NT2/D1 (cell line): ENCODE data around the gene DYNAP.

ENCODE experiments used
- DNase-seq: peaks from one replicate; pipeline ENCODE4 v3.0.0-alpha.2; 2011; ENCODE audit warnings: low read depth, low spot score
- H3K27me3 ChIP-seq: 2 replicates; pipeline ENCODE4 v1.6.0; 2011; ENCODE audit warnings: mild to moderate bottlenecking; ENCODE audit not compliant: insufficient read length, insufficient read depth
- H3K36me3 ChIP-seq: 2 replicates; pipeline ENCODE4 v1.6.1; 2011; ENCODE audit warnings: mild to moderate bottlenecking, low read length, mixed read lengths; ENCODE audit not compliant: insufficient read depth, insufficient read length
- H3K4me1 ChIP-seq: 2 replicates; pipeline ENCODE4 v1.5.1; 2011; ENCODE audit not compliant: insufficient read depth, insufficient read length
- H3K4me3 ChIP-seq: 2 replicates; pipeline ENCODE4 v1.5.1; 2011; ENCODE audit warnings: low read depth; ENCODE audit not compliant: insufficient read length
- H3K9ac ChIP-seq: 2 replicates; pipeline ENCODE4 v1.6.0; 2011; ENCODE audit warnings: low read depth; ENCODE audit not compliant: insufficient read length
- H3K9me3 ChIP-seq: 2 replicates; pipeline ENCODE4 v1.5.1; 2011; ENCODE audit warnings: mild to moderate bottlenecking, low read length; ENCODE audit not compliant: insufficient read depth
- SUZ12 ChIP-seq: IDR thresholded peaks from 2 replicates; pipeline ENCODE4 v1.6.1; 2011; ENCODE audit not compliant: insufficient read length, insufficient read depth; ENCODE audit errors: extremely low read depth
- YY1 ChIP-seq: IDR thresholded peaks from 2 replicates; pipeline ENCODE4 v1.6.1; 2011; ENCODE audit not compliant: insufficient read length, insufficient read depth
- ZNF274 ChIP-seq: IDR thresholded peaks from 2 replicates; pipeline ENCODE4 v1.6.1; 2011; ENCODE audit warnings: mild to moderate bottlenecking, low read depth, low read length

Gene DYNAP

DNA sequence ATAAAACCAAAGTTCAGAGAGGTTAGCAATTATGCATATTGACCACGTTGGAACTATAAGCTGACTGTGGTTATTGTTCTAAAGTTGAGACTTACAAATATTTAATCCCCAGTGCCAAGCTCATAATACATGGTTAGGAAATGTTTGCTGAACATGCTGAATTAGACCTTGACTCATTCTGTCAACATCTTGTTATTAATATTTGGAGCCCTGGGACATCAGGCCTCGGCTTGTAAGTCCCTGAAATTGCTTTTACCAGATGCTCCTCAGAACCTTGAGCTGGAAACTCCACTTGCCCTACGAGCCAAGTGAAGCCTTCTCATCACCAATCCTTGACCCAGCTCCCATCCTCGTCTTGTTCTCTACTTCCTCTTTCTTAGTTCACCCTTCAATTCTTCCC lies 21.2 kb downstream of the DYNAP start:
- H3K36me3 ChIP-seq, result no peaks in the 10 kb centered on the region

DNA sequence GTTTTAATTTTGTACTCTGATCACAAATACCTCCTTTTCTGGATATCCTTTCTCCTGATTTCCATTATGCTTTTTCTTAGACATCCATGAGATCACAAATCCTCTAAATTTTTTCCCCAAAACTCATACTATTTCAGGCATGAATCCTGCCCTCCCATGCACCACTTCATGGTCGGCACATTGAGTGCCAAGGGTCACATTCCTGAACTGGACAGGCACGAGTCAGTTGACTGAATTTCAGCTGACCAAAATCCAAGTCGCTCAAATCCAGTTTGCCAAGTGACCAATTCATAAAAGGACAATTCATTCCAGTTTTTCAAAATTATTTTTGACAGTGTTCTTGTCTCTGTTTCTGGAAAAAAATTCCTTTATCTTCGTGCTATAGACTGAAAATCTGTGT lies 22.1 kb downstream of the DYNAP start:
- DNase-seq, result no peak
- Histone ChIP-seq H3K9ac (no peak overlapping the region), H3K4me1 (no peaks in the 10 kb centered on the region), H3K9me3 (no peaks in the 10 kb centered on the region), H3K27me3 (no peaks in the 10 kb centered on the region), H3K4me3 (no peak overlapping the region), H3K36me3 (no peaks in the 10 kb centered on the region)
- TF ChIP-seq YY1 (no peak), SUZ12 (no peak), ZNF274 (no peak)

More for the DNA sequence above, 21.2 kb downstream of the DYNAP start:
- Histone ChIP-seq H3K4me3 (no peak overlapping the region), H3K9me3 (no peaks in the 10 kb centered on the region), H3K9ac (no peak overlapping the region), H3K4me1 (no peaks in the 10 kb centered on the region), H3K27me3 (no peaks in the 10 kb centered on the region)
- no peak for DNase-seq
- TF ChIP-seq SUZ12, result no peak
- no peak for TF ChIP-seq YY1
- no peak for TF ChIP-seq ZNF274

DNA sequence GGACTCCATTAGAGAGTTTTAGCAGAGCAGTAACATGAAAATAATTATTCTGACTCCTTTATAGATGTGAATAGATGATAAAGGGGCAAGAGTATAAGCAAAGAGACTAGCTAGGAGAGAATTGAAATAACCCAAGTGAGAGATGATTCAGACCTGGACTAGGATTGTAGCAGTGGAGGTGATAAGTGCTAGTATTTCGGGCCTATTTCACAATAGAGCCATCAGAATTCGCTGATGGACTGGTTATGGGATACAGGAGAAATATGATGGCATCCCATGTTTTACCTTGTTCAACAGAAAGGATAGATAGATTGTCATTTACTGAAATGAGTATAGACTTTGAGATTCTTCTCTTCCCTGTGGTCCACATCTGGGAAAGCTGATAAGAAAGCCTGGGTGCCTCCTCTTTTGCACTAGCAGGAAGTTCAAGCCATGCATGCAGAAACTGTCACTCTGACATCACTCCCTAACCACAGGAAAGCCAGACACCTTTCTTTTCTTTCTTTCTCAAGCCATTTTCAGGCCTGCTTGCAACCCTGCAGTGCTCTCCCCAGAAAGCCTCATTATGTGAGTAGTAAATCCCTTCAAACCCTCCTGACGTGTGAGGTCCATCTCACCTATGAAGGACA lies 25.3 kb downstream of the DYNAP start:
- TF ChIP-seq YY1, result no peak
- TF ChIP-seq ZNF274, result no peak
- TF ChIP-seq SUZ12, result no peak
- DNase-seq, result no peak
- Histone ChIP-seq H3K4me3 (no peak overlapping the region), H3K4me1 (no peaks in the 10 kb centered on the region), H3K9ac (no peak overlapping the region), H3K36me3 (no peaks in the 10 kb centered on the region), H3K27me3 (no peaks in the 10 kb centered on the region), H3K9me3 (no peaks in the 10 kb centered on the region; the same call in 1 of the 2 replicates)

DNA sequence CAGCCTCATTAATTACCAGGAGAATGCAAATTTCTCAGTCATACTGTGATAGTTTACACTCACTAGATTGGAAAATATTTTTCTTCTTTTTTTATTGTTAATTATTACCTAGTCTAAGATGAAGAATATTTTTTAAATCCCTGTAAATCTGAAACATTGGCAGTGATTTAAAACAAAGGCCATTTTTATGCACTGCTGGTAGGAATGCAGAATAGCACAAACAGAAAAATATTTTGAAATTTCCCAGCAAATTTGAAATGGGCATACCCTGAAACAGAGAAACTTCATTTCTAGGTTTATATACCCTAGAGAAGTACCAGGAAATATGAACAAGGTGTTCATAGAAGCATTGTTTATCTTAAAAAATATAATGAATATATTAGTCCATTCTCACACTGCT lies 31.0 kb downstream of the DYNAP start:
- TF ChIP-seq ZNF274, result no peak
- no peak for TF ChIP-seq YY1
- TF ChIP-seq SUZ12, result no peak
- Histone ChIP-seq H3K9me3 (peaks cover 21% of the 10 kb centered on the region), H3K4me3 (no peak overlapping the region), H3K9ac (no peak overlapping the region), H3K27me3 (no peaks in the 10 kb centered on the region), H3K36me3 (no peaks in the 10 kb centered on the region), H3K4me1 (no peaks in the 10 kb centered on the region)
- DNase-seq, result no peak

DNA sequence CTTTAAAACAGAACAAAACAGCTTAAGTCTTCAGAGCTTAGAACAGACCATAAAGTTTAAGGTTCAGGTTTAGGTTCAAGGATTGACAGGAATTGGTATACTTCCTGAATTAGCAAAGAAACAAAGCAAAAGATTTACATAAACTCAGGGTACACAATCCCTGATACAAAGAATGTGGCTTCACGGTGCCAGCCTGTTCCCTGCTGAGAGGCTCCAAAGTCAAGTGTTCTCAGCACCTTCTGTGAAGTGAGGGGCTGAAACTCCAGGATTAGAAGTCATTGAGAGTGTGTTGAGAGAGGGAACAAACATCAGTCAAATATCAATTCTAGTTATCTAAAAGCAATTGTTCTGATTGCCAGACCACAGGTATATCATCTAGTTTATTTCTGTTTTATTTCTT lies 35.7 kb downstream of the DYNAP start:
- peak; percentile 1 for DNase-seq
- Histone ChIP-seq H3K4me1 (no peaks in the 10 kb centered on the region), H3K36me3 (no peaks in the 10 kb centered on the region), H3K27me3 (no peaks in the 10 kb centered on the region), H3K9me3 (peaks cover 21% of the 10 kb centered on the region), H3K4me3 (no peak overlapping the region), H3K9ac (no peak overlapping the region)
- TF ChIP-seq ZNF274 (no peak), SUZ12 (no peak), YY1 (no peak)

DNA sequence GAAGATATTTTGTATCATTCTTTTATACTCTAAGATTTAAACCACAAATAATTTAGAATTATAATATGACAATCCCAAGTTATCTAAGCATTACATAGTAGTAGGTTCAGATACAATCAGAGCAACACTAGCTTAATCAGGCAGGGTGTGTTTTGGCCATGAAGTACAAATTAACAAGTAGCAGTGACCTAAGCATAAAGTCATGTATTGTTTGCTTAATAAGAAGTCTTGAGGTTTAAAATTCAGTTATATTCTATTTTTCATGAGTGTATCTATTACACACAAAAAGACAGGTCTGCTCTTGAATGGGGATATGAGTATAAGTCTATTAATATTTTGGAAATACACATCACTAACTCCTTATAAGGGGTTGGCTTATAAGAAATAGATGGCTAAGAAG lies 39.9 kb downstream of the DYNAP start:
- no peaks in the 10 kb centered on the region for H3K27me3 ChIP-seq
- peaks cover 2% of the 10 kb centered on the region; the same call in 1 of the 2 replicates for H3K9me3 ChIP-seq
- no peaks in the 10 kb centered on the region for H3K36me3 ChIP-seq
- no peak overlapping the region for H3K4me3 ChIP-seq
- no peak for DNase-seq
- no peaks in the 10 kb centered on the region for H3K4me1 ChIP-seq
- H3K9ac ChIP-seq, result no peak overlapping the region
- TF ChIP-seq YY1 (no peak), SUZ12 (no peak), ZNF274 (no peak)

DNA sequence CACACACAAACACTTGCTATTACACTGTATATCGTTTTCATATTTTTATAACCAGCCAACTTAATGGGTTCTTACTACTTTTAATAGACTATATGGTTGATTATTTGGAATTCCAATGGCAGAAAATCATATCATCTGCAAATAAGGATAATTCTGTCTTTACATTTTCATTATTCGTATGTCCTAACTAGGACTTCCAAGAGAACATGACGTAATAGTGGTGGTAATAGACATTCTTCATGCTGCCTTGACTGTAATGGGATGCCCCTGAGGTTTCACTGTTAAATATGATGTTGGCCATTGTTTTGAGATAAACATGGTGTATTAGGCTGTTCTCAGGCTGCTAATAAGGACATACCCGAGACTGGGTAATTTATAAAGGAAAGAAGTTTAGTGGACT lies 45.2 kb downstream of the DYNAP start:
- DNase-seq, result no peak
- no peaks in the 10 kb centered on the region for H3K27me3 ChIP-seq
- no peak overlapping the region for H3K9ac ChIP-seq
- H3K4me3 ChIP-seq, result no peak overlapping the region
- no peaks in the 10 kb centered on the region for H3K36me3 ChIP-seq
- no peak for TF ChIP-seq YY1
- no peak for TF ChIP-seq SUZ12
- TF ChIP-seq ZNF274, result no peak
- no peaks in the 10 kb centered on the region for H3K9me3 ChIP-seq
- no peaks in the 10 kb centered on the region for H3K4me1 ChIP-seq

DNA sequence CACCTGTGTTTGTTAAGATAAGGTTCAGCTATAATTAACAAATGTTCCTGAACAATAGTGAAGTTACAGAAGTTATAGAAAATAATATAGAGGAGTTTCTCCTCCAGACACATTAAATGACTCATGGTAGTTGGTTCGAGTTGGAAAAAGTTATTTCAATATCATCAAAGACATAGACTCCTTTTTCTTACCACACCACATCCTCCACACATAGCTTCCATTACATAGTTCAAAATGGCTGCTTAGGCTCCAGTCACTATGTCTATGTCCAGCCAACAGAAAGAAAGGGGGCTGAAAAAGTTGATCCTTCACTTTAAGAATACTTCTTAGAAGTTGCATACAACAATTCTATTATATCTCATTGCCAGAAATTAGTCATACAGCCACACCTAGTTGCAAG lies 50.7 kb downstream of the DYNAP start:
- H3K27me3 ChIP-seq, result no peaks in the 10 kb centered on the region
- no peak for TF ChIP-seq YY1
- no peak for TF ChIP-seq SUZ12
- TF ChIP-seq ZNF274, result no peak
- DNase-seq, result no peak
- no peaks in the 10 kb centered on the region for H3K4me1 ChIP-seq
- no peaks in the 10 kb centered on the region for H3K36me3 ChIP-seq
- no peak overlapping the region for H3K4me3 ChIP-seq
- no peaks in the 10 kb centered on the region for H3K9me3 ChIP-seq
- no peak overlapping the region for H3K9ac ChIP-seq
